ENCODE measurements around the gene ZBTB46.

ZBTB46 gene

DNA sequence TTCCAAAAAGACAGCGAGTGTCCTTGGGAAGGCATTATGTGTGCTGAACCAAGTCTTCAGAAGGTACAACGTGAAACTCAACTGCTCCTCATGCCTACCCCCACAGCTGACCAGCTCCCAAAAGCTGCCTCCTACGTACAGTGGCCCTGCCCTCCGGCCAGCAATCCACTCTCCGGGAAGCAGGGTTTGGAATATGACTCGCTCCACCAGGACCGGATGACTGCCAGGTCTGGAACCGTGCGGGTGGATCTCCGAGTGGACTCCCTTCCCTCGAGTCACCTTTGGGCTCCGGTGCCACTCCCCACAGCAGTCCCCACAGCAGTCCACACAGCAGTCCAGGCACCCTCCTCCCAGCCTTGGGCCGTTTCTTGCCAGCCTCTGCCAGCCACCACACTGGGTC is 4.3 kb downstream of the ZBTB46 start:
- TF ChIP-seq, protein P1, sequence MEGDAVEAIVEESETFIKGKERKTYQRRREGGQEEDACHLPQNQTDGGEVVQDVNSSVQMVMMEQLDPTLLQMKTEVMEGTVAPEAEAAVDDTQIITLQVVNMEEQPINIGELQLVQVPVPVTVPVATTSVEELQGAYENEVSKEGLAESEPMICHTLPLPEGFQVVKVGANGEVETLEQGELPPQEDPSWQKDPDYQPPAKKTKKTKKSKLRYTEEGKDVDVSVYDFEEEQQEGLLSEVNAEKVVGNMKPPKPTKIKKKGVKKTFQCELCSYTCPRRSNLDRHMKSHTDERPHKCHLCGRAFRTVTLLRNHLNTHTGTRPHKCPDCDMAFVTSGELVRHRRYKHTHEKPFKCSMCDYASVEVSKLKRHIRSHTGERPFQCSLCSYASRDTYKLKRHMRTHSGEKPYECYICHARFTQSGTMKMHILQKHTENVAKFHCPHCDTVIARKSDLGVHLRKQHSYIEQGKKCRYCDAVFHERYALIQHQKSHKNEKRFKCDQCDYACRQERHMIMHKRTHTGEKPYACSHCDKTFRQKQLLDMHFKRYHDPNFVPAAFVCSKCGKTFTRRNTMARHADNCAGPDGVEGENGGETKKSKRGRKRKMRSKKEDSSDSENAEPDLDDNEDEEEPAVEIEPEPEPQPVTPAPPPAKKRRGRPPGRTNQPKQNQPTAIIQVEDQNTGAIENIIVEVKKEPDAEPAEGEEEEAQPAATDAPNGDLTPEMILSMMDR (IDR thresholded peaks at IDR 0.05; ENCODE audit: low read depth, low read length) = no peak
- no peak for DNase-seq (ENCODE audit: extremely low read depth, low read depth)

DNA sequence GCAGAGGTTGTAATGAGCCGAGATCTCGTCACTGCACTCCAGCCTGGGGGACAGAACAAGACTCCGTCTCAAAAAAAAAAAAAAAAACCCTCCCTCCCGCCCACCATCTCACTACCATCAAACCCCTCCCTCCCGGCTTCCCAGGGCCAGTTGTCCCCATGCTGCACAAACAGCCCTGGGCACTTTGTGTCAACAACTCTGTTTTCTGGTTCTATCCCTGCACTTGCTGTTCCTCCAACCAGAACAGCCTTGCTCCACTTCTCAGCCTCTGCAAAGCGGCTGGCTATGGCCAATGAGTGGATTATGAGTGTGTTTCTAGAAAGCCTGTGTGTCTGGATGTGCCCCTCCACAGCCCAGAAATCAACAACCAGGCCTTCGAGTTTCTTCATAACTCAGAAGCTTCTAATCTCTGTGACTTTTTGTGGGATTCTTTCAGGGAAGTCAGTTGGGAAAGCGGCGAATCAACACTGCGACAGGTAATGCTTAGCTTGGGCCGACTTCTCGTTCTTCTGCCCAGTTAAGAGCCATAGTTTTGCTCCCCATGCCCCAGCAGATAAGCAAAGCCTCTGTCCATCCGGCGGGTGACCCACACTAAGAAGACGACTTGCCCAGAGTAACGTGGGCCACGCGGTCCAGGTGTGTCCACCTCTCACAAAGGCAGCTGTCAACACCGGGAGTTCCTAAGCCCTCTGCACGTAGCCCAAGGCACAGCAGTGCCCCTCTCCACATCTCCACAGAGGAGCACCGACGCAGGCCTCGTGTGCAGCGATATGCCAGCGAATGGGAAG is 5.5 kb downstream of the ZBTB46 start:
- DNase-seq (ENCODE audit: extremely low read depth, low read depth) = no peak
- TF ChIP-seq, protein P1 (IDR thresholded peaks at IDR 0.05; ENCODE audit: low read depth, low read length) = no peak

DNA sequence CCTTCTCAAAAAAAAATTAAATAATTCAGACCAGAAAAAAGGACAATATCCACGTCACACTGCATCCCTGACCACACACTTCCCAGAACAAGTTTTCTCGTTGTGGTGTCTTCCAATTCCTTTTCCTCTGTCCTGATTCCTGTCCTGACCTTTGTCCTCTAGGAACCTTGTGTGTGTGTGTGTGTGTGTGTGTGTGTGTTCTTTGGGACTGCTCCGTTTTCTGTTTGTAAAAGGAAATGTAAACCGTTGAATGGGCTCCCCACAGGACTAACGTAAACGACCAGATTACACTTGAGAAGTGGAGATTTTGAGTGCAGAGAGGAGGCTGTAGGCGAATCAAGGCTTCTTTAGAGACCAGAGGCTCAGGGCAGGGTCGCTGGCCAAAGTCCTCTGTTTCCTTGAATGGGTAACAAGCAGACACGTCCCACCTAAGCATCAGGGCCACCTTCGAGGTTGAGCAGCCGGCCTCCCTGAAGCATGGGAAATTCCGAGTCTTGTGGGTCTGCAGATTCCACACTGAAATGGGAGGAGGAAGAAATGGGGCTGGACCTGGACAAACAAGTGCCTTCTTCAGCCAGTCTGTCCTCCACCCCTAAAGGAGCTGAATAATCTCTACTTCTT is 7.3 kb downstream of the ZBTB46 start:
- no peak for DNase-seq (ENCODE audit: extremely low read depth, low read depth)
- TF ChIP-seq, protein P1 (IDR thresholded peaks at IDR 0.05; ENCODE audit: low read depth, low read length) = no peak

DNA sequence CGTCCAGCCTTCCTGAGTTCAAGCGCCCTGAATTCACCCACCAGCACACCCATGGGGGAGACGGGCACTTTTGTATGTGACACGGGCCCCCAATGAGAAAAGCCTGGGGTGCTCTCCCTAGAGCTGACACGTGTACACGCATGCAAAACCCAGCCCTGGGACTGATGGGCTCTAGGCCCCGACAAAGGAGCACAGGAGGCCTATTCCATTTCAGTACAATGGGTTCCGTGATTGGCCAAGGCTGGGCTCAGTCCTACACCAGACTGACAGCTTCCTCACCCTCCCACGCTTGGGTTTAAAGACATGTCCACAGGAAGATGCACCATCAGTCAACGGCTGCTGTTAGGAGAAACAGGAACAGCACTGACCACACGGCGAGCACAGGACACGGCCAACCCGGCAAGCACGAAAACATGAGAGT is 8.8 kb downstream of the ZBTB46 start:
- TF ChIP-seq, protein P1 (IDR thresholded peaks at IDR 0.05; ENCODE audit: low read depth, low read length) = no peak
- DNase-seq (ENCODE audit: extremely low read depth, low read depth) = no peak

DNA sequence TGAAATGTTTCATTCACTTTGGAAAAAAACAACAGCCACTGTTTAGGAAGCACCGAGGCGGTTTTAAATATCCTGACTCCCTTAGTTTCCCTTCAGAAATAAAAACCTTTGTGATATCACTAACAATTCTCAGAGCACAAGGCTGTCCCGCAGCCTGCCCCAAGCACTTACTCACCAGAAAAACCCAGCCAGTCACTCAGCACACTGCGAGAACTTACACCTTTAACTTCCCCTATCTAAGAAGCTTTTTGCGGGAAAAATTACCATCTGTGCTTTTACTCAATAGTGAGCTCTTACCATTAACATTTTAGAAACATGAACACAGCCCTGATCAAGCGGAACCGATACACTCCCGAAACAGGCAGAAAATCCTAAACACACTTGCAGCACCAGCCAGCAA is 9.3 kb downstream of the ZBTB46 start:
- no peak for DNase-seq (ENCODE audit: extremely low read depth, low read depth)

DNA sequence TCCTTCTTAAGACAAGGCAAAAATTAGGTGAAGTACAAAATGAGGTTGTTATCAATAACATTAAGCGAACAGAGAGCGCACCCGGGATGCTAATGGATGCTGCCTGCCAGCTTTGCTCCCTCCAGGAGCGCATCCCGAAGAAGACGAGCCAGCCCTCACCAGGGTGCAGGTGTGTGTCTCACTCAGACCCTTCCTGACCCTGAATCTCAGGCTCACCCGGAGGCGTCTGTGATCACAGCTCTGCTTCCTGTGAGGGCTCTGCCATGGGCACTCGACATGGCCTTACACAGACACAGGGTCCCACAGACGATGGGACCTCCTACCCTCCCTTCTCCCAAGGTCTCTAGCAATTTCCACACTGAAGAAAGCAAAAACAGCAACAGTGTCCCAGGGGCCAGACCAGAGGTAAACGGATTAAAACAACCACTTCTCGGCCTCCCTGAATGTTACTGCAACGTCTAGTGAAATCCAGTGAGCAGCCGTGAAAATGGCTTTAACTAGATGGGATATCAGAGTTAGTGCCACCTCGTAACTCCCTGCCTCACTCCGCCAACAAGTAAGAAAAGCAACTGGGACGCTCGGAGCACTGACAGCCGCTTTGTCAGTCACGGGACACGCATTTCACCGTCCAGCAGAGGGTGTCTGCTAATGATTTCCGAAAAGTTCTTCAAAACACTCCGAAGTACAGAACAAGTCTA is 11.7 kb downstream of the ZBTB46 start:
- DNase-seq (ENCODE audit: extremely low read depth, low read depth) = no peak
- TF ChIP-seq, protein P1 (IDR thresholded peaks at IDR 0.05; ENCODE audit: low read depth, low read length) = peak; percentile 36

More for the DNA sequence above, 9.3 kb downstream of the ZBTB46 start:
- TF ChIP-seq, protein P1 (IDR thresholded peaks at IDR 0.05; ENCODE audit: low read depth, low read length) = no peak

Data from AG09319 (cell line).